ENCODE data around the gene NDOR1.

GRCh38 chr9:137168904-137169856 lies 36.3 kb upstream of the NDOR1 start:
- no peak for TF ChIP-seq CTCF (IDR thresholded peaks at IDR 0.05)
- no peak for TF ChIP-seq EP300 (IDR thresholded peaks at IDR 0.05)
- TF ChIP-seq POLR2A (IDR thresholded peaks at IDR 0.05), result no peak
